HG03095 (cell line): Measurements from ENCODE around the gene SMIM38.

Source experiments
- ATAC-seq: cut with Tn5 transposase; IDR thresholded peaks from one replicate; pipeline ENCODE4 v1.9.1; 2021; ENCODE audit warnings: moderate library complexity; ENCODE audit not compliant: unreplicated experiment

The SMIM38 gene

DNA sequence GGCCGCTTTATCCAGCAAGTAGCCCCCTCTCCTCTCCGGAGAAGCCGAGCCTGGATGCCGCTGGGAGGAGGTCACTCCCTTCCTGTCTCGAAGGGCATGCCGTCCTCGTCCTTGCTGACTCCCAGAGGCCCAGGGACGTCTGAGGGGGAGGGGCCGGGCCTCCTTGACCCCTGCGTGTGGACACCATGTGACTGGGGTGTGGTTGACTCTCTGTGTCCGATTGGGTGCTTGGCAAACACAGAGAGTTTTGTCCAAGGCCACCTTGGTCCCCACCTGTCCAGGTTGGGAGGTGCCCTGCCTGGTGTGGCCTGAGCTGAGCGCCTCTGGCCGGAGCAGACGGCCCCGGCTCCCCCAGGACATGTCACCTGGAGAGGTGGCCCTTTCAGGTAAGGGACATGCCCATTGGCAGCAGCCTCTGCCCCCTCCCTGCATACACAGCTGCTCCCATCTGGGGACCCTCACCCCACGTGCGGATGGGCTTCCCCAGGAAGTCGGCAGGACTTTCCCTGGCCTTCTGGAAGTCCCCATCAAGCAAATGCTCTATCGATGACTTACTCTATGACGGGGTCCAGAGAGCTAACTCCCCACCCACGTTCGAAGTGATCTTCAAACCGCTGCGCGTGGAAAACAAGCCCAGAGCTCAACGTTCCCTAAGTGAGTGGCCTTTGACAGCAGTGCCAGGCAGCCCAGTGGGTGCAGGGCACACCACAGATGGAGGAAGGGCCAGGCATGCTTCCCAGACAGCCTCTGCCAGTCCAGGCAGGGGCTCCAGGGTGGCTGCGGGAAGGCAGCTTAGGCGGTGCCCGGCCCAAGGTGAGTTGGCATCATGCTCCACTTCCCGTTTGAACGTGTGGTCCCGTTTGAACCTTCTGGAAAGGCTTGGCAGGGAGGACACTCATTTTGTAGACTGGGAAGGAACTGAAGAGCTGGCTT, at the start of gene SMIM38:
SMIM38 (plus strand) TSS at position 634 of the 933 bp plus-strand sequence. CDS start 1,912 bp downstream, outside the sequence.
- no peak for ATAC-seq

- no peak for ATAC-seq
These were observed 49.5 kb upstream of the SMIM38 start for GRCh38 chr11:69106031-69106811.

DNA sequence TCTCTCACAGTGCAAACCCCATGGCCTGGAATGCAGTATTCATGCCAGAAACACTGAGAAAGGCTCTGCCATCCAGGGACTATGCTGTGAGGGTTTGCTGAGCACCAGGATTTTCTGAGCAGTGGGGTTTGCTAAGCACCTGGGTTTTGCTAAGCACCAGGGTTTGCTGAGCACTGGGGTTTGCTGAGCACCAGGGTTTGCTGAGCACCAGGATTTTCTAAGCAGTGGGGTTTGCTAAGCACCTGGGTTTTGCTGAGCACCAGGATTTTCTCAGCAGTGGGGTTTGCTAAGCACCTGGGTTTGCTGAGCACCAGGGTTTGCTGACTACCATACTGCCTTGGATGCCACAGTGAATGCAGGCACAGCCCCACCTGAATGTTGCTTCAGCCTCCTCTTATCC, 48.3 kb upstream of the SMIM38 start:
- no peak for ATAC-seq

DNA sequence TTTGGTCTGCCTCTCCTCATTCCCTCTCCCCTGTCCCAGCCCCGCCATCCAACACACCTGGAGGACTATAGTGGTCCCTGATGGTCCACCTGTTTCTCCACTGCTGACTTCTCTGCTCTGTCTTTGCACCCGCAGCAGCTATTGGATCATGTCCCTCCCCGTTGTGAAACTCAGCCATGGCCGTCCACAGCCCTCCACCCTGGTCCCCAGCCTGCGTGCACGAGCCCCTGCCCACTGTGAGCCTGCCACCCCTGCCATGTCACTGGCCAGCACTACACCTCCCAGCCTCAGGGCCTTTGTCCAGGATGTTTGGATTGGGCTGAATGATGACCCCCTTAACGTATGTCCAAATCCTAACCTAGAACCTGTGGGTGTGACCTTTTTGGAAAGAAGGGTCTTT, 47.7 kb upstream of the SMIM38 start:
- ATAC-seq = no peak

DNA sequence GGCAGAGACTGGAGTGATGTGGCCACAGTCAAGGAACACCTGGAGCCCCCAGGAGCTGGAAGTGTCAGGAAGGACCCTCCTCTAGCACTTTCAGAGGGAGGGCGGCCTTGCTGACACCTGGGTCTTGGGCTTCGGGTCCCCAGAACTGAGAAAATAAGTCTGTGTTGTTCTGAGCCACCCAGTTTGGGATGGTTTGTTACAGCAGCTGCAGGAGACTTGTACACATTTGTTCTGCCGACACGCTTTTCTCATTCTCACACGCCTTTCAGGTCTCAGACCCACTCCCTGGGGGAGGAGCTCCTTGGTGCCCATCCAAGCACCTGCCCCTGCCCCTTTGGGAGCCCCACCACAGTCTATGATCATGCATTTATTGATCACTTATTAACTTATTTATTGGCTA, 47.2 kb upstream of the SMIM38 start:
- ATAC-seq = no peak

GRCh38 chr11:69109101-69109500, 46.6 kb upstream of the SMIM38 start:
- ATAC-seq = no peak

DNA sequence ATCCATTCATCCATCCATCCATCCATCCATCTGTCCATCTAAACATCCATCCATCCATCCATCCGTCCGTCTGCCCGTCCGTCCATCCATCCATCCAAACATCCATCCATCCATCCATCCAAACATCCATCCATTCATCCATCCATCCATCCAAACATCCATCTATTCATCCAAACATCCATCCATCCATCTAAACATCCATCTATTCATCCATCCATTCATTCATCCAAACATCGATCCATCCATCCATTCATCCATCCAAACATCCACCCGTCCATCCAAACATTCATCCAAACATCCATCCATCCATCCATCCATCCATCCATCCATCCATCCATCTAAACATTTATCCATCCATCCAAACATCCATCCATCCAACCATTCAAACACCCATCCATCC, 45.3 kb upstream of the SMIM38 start:
- no peak for ATAC-seq

DNA sequence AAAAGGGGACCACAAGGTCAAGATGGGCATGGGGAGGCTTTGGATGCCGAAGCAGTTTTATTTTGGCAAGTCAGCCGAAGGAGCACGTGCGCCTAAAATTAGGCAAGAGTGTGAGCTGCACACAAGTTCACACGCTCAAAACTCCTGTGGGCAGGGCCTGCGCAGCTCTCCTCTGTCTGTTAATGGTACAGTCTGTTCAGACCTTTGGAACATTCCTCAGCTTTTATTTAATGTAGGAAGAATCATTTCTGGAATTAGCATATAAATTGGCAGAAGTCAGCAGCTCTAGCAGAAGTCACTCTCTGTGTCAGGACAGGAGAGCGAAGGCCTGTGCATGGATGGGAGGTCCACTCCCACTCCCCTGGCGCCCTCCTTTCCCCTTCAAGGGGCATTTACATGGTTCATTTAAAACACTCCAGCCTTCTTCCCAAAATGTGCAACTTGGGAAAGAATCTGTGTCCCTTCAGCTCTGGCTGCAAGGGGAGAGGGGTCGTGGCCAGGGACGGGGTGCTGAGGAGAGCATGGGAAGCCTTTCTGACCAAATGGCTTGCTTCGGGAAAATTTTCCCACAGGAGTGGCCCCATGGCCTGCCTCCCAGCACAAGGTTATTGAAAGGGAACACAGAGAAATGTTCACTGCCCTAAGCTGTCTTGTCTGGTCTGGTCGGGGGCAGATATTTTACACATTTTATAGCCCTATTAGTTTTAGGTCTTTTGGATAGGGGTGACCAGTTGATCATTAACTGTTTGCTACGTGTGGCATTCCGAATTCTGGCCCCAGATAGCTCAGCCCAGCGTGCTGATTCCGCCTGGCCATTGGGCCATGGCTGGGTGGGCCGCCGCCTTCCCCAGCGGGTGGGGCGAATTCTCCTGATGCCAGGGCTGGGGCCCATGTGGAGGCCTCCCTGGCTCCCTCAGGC, 43.9 kb upstream of the SMIM38 start:
- no peak for ATAC-seq

DNA sequence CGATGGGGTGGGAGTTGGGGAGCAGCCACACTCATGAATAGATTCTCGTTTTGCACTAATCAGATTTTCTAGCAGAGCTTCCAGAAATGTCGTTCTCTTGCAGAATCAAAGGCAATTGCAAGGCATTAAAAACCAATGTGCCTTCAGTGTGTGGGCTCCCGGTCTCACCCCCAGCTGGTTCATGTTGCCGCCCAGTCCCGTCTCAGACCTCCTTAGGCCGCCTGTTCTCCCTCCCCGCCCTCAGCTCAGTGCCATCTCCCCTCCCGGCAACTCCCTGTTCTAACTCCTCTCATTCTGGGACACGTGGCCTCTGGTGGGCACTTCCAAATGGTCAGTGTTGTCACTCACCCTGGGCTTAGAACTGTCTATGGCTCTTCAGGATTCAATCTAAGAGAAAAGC, 42.5 kb upstream of the SMIM38 start:
- ATAC-seq = no peak

DNA sequence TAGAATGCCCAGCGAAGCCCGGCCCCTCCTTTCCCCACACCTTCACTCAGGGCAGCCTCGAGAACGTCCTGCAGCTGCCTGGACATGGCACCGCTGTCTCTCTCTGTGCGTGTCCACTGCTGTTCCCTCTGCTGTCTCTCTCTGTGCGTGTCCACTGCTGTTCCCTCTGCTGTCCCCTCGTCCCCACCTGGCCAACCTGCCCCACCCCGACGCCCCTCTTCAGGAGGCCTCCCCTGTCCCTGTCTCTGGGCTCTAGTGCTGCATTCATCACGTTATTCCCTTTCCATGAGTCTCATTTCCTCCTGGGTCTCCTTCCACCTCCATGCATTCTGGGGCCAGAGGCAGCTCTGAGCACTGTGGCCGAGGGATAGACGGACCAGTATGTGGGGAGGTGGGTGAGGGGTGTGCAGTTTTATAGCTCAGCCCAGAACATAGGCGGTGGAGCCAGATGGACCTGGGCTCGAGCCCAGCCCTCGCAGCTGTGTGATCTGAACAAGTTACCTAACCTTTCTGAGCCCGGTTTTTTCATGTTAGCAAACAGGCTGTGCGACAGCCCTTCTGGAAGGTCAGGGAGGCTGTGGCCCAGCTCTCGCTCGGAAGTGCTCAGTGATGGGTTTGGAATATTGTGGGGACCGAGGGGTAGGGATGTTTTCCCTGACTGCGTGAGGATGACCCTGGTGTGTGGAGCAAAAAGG, 41.9 kb upstream of the SMIM38 start:
- no peak for ATAC-seq

GRCh38 chr11:69114362-69114761, 41.4 kb upstream of the SMIM38 start:
- no peak for ATAC-seq

GRCh38 chr11:69114811-69115523, 40.8 kb upstream of the SMIM38 start:
- no peak for ATAC-seq

DNA sequence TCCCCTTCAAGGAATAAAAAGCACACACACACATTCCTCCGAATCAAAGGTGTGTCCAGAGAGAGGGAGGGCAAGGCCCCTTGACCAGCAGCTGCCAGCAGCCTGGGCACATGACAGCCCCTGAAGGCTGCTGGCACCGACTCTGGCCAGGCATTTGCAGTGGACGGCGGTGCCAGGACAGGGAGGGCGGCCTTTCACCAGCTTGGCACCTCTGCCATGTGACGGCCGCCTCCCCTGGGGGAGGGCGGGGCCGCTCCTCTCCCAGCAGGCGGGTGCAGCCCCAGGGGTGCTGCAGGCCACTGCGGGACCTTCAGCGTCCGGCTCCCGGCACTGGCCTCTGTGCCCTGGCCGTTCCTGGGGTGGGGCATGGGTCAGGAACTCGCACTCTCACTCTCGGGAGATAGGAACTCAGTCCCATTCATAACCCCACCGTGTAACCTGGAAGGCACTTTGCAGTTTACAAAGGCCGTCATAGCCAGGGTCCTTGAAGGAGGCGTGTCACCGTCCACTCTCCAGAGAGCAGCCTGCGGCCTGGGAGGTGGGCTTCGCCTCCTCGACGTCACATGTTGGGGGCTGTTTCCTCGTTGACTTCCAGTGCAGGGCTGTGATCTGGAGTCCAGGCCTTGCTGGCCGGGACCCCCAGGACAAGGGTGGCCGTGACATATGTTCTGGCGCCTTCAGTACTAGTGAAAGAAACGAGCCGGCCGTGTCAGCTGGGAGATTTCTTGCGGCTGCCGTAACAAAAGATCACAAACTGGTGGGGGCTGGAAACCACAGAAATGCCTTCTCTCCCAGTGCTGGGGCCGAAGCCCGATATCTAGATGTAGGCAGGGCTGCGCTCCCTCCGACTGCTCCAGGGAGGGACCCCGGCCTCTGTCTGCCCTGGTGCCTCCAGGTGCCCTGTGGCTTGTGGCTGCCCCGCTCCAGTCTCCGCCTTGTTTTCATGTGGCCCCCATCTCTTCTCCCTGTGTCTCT, 39.9 kb upstream of the SMIM38 start:
- ATAC-seq = no peak

- no peak for ATAC-seq
These were observed 39.1 kb upstream of the SMIM38 start for GRCh38 chr11:69116671-69117070.

DNA sequence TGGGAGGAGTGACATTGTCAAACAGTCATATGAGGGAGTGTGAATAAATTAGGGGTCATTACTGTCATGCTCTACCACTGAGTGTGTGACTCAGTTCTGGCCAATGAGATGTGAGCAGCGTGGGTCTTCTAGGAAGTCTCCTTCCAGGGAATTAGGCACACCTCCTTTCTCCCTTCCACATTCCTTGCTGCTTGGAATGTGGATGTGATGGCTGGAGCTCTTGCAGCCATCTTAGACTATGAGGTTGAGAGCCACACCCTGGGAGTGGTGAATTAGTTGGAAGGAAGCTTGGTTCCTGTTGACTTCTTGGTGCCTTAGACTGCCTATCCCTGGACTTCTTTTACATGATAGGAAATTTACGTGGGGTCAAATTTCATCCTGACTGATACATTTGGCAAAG, 36.5 kb upstream of the SMIM38 start:
- ATAC-seq = no peak

GRCh38 chr11:69120096-69120875, 35.4 kb upstream of the SMIM38 start:
- no peak for ATAC-seq

DNA sequence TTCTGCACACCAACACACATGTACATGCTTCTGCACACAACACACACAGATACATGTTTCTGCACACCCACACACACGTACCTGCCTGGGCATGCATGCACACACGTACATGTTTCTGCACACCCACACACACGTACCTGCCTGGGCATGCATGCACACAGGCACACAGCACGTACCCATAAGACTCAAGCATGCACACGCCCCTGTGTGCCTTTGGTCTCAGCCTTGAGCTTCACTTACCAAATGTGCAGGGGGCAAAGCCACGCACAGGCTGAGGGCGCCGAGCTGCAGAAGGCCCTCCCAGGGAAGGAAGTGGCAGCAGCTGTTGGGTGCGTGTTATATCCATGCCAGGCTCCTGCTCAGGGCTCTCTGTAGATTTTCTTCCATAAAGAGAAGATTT, 34.7 kb upstream of the SMIM38 start:
- ATAC-seq = no peak
